Endothelial cell of umbilical vein (primary cell): ENCODE data around the gene ALAD.

Source experiments
- CTCF ChIP-seq, 2 donors: IDR thresholded peaks; 1 replicate in 1 of 2; 2 replicates in 1 of 2; pipeline ENCODE4 v1.5.1; 2011; ENCODE audit warnings: low read length in 2 of 2, mild to moderate bottlenecking in 2 of 2, moderate library complexity in 2 of 2, control low read depth in 1 of 2, inconsistent platforms in 1 of 2, low read depth in 1 of 2; ENCODE audit not compliant: insufficient read depth in 1 of 2; ENCODE audit errors: extremely low read depth in 1 of 2
- EZH2 ChIP-seq: IDR thresholded peaks from 2 replicates; pipeline ENCODE4 v1.6.1; 2012; ENCODE audit warnings: borderline replicate concordance, low read depth, mild to moderate bottlenecking, moderate library complexity, low read length, inconsistent platforms; ENCODE audit not compliant: severe bottlenecking
- JUN ChIP-seq: IDR thresholded peaks from 2 replicates; pipeline ENCODE4 v1.6.1; 2011; ENCODE audit warnings: borderline replicate concordance, low read depth; ENCODE audit not compliant: insufficient read length, insufficient read depth
- POLR2A ChIP-seq: IDR thresholded peaks from 2 replicates; pipeline ENCODE4 v1.6.1; 2012; ENCODE audit warnings: low read depth, mild to moderate bottlenecking, control low read depth, low read length
- POLR2AphosphoS5 ChIP-seq: IDR thresholded peaks from 2 replicates; pipeline ENCODE4 v1.6.1; 2012; ENCODE audit warnings: low read depth, mild to moderate bottlenecking, control low read depth, low read length, moderate library complexity; ENCODE audit not compliant: insufficient read depth

DNA sequence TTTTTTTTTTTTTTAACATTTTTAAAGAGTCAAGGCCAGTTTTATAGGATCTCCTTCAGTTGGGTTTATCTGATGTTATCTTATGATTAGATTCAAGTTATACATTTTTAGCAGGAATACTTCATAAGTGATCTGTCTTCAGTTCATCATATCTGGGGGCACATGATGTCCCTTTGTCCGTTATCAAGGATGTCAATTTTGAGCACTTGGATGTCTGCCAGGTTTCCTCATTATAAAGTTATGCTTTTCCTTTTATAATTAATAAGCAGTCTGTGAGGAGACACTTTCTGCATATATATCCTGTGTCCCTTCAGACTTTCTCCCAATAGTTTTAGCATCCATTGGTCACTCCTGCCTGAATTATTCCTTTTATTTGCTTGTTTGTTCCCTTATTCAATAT is 36.1 kb downstream of the ALAD start:
- TF ChIP-seq CTCF (IDR thresholded peaks at IDR 0.05; ENCODE audit: extremely low read depth in 1 of 2, insufficient read depth in 1 of 2, low read depth in 1 of 2, low read length in 2 of 2) = no peak
- no peak for TF ChIP-seq POLR2A
- TF ChIP-seq POLR2AphosphoS5 = no peak
- TF ChIP-seq JUN = no peak
- TF ChIP-seq EZH2 = no peak
